GM12872 (cell line): ENCODE data around the gene BZW1.

Experiments used
- TF ChIP-seq, protein P1 (sequence below): IDR thresholded peaks from 3 replicates; pipeline ENCODE4 v1.5.1; 2011; ENCODE audit warnings: low read depth, mild to moderate bottlenecking, low read length, moderate library complexity; ENCODE audit not compliant: insufficient read depth

BZW1 gene

DNA sequence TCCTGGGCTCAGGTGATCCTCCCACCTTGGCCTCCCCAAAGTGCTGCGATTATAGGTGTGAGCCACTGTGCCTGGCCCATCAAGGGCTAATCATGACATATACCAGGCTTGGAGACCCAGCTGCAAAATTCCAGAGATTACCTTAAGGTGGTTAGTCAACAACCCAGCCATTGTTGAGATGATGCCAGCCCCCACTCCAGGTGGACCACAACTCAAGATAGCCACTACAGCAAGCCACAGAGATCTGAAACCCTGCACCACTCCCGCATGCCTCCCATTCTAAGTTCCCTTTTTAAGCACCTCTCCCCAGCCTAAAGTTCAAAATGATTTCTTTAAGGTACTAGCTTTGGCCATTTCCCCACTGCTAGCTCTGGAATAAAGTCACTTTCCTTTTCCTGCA is 57.3 kb downstream of the BZW1 start:
- TF ChIP-seq, protein P1, sequence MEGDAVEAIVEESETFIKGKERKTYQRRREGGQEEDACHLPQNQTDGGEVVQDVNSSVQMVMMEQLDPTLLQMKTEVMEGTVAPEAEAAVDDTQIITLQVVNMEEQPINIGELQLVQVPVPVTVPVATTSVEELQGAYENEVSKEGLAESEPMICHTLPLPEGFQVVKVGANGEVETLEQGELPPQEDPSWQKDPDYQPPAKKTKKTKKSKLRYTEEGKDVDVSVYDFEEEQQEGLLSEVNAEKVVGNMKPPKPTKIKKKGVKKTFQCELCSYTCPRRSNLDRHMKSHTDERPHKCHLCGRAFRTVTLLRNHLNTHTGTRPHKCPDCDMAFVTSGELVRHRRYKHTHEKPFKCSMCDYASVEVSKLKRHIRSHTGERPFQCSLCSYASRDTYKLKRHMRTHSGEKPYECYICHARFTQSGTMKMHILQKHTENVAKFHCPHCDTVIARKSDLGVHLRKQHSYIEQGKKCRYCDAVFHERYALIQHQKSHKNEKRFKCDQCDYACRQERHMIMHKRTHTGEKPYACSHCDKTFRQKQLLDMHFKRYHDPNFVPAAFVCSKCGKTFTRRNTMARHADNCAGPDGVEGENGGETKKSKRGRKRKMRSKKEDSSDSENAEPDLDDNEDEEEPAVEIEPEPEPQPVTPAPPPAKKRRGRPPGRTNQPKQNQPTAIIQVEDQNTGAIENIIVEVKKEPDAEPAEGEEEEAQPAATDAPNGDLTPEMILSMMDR = no peak

DNA sequence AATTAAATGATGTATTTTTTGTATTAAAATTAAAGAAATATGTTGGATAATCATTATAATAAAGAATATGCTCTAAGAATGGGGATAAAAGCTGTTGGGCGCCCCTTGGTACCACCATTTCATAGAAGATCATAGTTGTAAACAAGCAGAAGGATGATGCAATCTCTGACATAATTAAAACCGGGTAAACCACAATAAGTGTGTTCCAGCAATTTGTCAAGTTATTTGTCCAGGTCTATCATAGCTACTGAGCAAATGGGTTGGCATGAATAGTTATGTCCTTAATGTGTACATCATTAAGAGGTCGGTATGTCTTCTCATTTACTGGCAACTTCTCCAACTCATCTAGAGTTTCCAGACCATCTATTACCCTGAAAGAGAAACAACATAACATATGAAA is 59.4 kb downstream of the BZW1 start:
- TF ChIP-seq, protein P1 = no peak

DNA sequence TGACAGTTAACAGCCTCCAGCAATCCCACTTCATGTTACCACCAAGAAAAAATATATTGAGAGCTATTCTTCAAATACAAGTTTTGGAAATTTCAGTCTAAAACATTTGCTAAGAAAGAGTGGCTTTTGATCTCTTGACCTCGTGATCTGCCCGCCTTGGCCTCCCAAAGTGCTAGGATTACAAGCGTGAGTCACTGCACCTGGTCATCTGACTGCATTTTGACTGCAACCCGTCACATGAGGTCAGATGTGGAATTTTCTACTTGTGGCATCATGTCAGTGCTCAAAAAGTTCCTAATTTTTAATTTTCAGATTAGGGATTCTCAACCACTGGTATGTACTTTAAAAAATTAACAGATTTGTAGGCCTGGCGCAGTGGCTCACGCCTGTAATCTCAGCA is 61.9 kb downstream of the BZW1 start:
- TF ChIP-seq, protein P1 = no peak
